ENCODE results near the gene ADAMTS6.

Gene ADAMTS6

DNA sequence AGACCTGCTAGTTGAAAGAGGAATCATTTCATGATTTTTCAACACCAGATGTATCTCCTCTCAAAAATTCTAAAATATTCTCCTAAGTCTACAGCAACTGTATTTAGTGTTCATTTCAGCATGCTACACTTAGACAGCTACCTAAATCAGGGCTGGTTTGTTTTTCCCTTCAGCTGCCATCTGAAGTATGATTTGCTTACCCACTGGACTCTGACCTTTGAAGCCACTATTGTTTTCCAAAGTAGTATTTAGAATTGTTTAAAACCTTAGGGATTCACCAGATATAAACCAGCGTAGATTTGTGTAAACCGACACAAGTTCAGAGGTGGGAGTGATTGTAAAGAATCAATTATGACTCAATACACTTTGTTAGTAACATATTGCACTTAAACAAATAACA lies 193.1 kb downstream of the ADAMTS6 start:
- TF ChIP-seq, protein P1, sequence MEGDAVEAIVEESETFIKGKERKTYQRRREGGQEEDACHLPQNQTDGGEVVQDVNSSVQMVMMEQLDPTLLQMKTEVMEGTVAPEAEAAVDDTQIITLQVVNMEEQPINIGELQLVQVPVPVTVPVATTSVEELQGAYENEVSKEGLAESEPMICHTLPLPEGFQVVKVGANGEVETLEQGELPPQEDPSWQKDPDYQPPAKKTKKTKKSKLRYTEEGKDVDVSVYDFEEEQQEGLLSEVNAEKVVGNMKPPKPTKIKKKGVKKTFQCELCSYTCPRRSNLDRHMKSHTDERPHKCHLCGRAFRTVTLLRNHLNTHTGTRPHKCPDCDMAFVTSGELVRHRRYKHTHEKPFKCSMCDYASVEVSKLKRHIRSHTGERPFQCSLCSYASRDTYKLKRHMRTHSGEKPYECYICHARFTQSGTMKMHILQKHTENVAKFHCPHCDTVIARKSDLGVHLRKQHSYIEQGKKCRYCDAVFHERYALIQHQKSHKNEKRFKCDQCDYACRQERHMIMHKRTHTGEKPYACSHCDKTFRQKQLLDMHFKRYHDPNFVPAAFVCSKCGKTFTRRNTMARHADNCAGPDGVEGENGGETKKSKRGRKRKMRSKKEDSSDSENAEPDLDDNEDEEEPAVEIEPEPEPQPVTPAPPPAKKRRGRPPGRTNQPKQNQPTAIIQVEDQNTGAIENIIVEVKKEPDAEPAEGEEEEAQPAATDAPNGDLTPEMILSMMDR (IDR thresholded peaks at IDR 0.05; ENCODE audit: low read depth, low read length), result no peak
- no peaks in the 10 kb centered on the region for H3K9me3 ChIP-seq
- H3K4me3 ChIP-seq (ENCODE audit: low read depth, low read length), result no peak overlapping the region
- H3K4me1 ChIP-seq, result no peaks in the 10 kb centered on the region
- no peaks in the 10 kb centered on the region for H3K36me3 ChIP-seq
- no peaks in the 10 kb centered on the region for H3K27me3 ChIP-seq
- DNase-seq, result no peak

GRCh38 chr5:65279603-65280002 lies 202.1 kb downstream of the ADAMTS6 start:
- TF ChIP-seq, protein P1 (IDR thresholded peaks at IDR 0.05; ENCODE audit: low read depth, low read length), result no peak
- peaks cover 11% of the 10 kb centered on the region; the same call in 1 of the 2 replicates for H3K27me3 ChIP-seq

DNA sequence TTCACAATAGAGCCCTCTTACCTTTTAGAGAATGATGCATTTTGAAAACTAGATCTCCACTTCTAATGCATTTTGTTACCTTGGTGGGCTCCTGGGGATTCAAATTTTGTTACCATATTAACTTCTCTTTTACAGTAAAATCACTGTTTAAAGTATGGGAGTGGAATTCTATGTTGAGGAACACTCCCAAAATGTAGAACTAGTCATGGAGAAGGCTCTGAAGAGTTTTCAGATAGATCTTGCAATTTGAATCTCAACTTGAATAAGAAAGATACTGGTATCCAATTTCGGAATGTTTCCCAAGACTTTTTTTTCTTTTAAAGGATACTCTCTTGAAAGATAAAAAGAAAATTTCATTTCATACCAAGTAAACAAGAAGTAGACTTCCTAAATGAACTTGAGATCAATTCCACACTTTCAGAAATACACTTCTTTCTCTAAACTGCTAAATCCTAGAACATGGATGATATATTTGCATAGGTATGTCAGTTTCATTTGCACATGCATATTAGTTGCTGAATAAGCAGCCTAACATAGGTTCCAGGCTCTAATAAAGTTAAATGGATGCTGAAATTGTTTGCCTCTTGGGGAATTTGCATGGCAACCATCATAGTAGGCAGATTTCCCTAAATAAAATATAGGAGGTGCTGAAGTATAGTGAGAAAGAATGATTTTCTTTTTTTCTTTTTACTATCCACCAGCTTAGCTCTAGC lies 205.4 kb downstream of the ADAMTS6 start:
- Histone ChIP-seq H3K27me3 (peaks cover 11% of the 10 kb centered on the region; the same call in 1 of the 2 replicates), H3K36me3 (no peaks in the 10 kb centered on the region), H3K9me3 (no peaks in the 10 kb centered on the region), H3K4me3 (ENCODE audit: low read depth, low read length) (no peak overlapping the region), H3K4me1 (no peaks in the 10 kb centered on the region)
- DNase-seq, result no peak
- TF ChIP-seq, protein P1 (IDR thresholded peaks at IDR 0.05; ENCODE audit: low read depth, low read length), result no peak

More at GRCh38 chr5:65279603-65280002, 202.1 kb downstream of the ADAMTS6 start:
- Histone ChIP-seq H3K36me3 (no peaks in the 10 kb centered on the region), H3K9me3 (no peaks in the 10 kb centered on the region), H3K4me3 (ENCODE audit: low read depth, low read length) (no peak overlapping the region), H3K4me1 (no peaks in the 10 kb centered on the region)
- DNase-seq, result no peak

- no peak overlapping the region for H3K4me3 ChIP-seq (ENCODE audit: low read depth, low read length)
- no peaks in the 10 kb centered on the region for H3K9me3 ChIP-seq
- no peaks in the 10 kb centered on the region for H3K4me1 ChIP-seq
- no peaks in the 10 kb centered on the region for H3K36me3 ChIP-seq
- TF ChIP-seq, protein P1 (IDR thresholded peaks at IDR 0.05; ENCODE audit: low read depth, low read length), result no peak
- peaks cover 11% of the 10 kb centered on the region; the same call in 1 of the 2 replicates for H3K27me3 ChIP-seq
- no peak for DNase-seq
These were observed 209.8 kb downstream of the ADAMTS6 start for GRCh38 chr5:65271906-65272305.

- no peak for DNase-seq
- TF ChIP-seq, protein P1 (IDR thresholded peaks at IDR 0.05; ENCODE audit: low read depth, low read length), result no peak
- Histone ChIP-seq H3K36me3 (no peaks in the 10 kb centered on the region), H3K4me3 (ENCODE audit: low read depth, low read length) (no peak overlapping the region), H3K4me1 (no peaks in the 10 kb centered on the region), H3K9me3 (no peaks in the 10 kb centered on the region), H3K27me3 (peaks cover 7% of the 10 kb centered on the region)
These were observed 213.2 kb downstream of the ADAMTS6 start for GRCh38 chr5:65268525-65268924.

DNA sequence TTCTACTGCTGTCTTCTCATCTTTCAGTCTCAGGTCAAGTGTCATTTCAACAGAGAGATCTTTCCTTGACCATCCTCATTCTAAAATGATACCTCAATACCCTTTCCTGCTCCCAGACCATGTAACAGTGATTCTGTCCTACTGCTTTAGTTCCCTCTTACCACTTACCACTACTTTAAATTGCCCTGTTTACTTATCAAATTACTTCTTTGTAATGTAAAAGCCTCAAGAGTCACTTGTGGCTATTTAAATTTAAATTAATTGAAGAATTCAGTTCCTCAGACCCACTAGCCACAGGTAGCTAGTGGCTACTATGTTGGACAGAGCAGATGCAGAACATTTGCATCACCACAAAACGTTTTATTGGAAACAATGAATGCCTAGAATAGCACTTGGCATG lies 217.3 kb downstream of the ADAMTS6 start:
- Histone ChIP-seq H3K9me3 (no peaks in the 10 kb centered on the region), H3K4me1 (no peaks in the 10 kb centered on the region), H3K36me3 (no peaks in the 10 kb centered on the region), H3K27me3 (peaks cover 11% of the 10 kb centered on the region), H3K4me3 (ENCODE audit: low read depth, low read length) (no peak overlapping the region)
- TF ChIP-seq, protein P1 (IDR thresholded peaks at IDR 0.05; ENCODE audit: low read depth, low read length), result no peak
- no peak for DNase-seq
